ENCODE data around the gene NLGN3. TPM values are rescaled to one million over a fixed set of nuclear protein-coding genes. Genes with fewer than 3 reads are reported as not detected.

The NLGN3 gene
- total and polyA plus RNA-seq, 8 donors = 0.12 to 10.7 (median 0.71) TPM; not detected in 2

DNA sequence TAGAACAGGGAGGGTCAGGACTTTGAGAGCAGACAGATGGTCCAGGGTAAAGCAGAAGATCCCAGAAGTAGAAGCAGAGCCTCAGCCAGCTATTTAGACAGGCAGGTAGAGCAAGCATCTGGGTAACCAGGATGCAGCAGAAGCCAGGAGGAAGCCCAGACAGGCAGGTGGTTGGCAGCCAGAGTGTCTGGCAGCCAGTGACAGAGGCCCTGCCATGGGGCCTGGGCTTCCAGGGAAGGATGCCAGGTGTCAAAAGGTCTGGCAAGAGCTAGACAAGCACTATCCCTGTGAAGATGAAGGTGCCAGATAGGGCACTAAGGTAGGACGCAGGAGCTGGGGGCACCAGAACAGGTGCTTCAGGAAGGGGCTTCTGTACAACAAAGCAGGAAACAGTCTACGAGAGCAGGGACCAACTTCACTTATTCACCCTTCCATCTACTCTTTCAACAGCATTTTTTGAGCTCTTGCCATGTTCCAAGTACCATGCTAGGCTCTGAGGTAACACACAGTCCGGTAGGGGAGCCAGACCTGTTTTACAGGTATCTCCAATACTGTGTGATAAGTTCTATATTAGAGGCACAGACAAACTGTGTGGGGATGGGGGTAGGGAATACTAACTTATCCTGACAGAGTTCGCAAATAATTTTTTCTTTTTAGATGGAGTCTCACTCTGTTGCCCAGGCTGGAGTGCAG is 40.3 kb downstream of the NLGN3 start:
- no peak overlapping the region for H3K27ac ChIP-seq
- H3K4me1 ChIP-seq = peaks cover 0 to 15% (median 4%) of the 10 kb centered on the region in 4 donors
- 65 to 76% (median 72%) methylated on average over 4 of the region's 4 CpGs for WGBS, 5 donors
- H3K27me3 ChIP-seq = peaks cover 0 to 5% (median 0%) of the 10 kb centered on the region in 3 donors
- no peaks in the 10 kb centered on the region for H3K9me3 ChIP-seq
- intact Hi-C loops (cut with DNase I; ENCODE audit: low total_unique reads) = no loop called here
- no peaks in the 10 kb centered on the region for H3K36me3 ChIP-seq
- TF ChIP-seq EP300 (IDR thresholded peaks at IDR 0.05) (no peak), POLR2A (IDR thresholded peaks at IDR 0.05) (no peak), POLR2AphosphoS5 (IDR thresholded peaks at IDR 0.05) (no peak)
- no peak overlapping the region for H3K4me3 ChIP-seq
- DNase-seq = peak in 1 of 2 donors; percentile 38

DNA sequence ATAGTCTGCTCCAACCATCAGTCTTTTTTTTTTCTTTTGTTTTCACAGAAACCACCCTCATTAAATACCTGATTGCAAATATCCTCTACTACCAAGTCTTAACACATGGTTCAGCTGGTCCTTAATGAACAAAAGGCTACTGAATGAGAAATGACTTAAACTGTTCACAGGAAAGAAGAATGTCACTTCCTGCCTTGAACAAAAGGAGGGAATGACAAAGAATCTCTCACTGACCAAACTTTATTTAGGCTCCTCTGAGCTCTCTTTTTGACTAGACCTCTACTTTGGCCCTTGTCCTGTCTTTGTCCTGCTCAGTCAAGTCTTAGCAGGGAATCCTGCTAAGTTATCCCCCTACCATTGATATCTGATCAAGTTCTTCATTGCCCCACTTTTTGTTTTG is 46.6 kb downstream of the NLGN3 start:
- no peak for TF ChIP-seq POLR2A (IDR thresholded peaks at IDR 0.05)
- no peak for TF ChIP-seq EP300 (IDR thresholded peaks at IDR 0.05)
- TF ChIP-seq, protein P1, sequence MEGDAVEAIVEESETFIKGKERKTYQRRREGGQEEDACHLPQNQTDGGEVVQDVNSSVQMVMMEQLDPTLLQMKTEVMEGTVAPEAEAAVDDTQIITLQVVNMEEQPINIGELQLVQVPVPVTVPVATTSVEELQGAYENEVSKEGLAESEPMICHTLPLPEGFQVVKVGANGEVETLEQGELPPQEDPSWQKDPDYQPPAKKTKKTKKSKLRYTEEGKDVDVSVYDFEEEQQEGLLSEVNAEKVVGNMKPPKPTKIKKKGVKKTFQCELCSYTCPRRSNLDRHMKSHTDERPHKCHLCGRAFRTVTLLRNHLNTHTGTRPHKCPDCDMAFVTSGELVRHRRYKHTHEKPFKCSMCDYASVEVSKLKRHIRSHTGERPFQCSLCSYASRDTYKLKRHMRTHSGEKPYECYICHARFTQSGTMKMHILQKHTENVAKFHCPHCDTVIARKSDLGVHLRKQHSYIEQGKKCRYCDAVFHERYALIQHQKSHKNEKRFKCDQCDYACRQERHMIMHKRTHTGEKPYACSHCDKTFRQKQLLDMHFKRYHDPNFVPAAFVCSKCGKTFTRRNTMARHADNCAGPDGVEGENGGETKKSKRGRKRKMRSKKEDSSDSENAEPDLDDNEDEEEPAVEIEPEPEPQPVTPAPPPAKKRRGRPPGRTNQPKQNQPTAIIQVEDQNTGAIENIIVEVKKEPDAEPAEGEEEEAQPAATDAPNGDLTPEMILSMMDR (IDR thresholded peaks at IDR 0.05) = no peak
- TF ChIP-seq POLR2AphosphoS5 (IDR thresholded peaks at IDR 0.05) = no peak
- no peaks in the 10 kb centered on the region for H3K9me3 ChIP-seq
- DNase-seq = no peak
- no peaks in the 10 kb centered on the region for H3K4me1 ChIP-seq
- intact Hi-C loops (cut with DNase I; ENCODE audit: low total_unique reads) = no loop called here
- H3K27me3 ChIP-seq = no peaks in the 10 kb centered on the region
- no peak overlapping the region for H3K4me3 ChIP-seq
- H3K36me3 ChIP-seq = no peaks in the 10 kb centered on the region
- H3K27ac ChIP-seq = no peak overlapping the region

DNA sequence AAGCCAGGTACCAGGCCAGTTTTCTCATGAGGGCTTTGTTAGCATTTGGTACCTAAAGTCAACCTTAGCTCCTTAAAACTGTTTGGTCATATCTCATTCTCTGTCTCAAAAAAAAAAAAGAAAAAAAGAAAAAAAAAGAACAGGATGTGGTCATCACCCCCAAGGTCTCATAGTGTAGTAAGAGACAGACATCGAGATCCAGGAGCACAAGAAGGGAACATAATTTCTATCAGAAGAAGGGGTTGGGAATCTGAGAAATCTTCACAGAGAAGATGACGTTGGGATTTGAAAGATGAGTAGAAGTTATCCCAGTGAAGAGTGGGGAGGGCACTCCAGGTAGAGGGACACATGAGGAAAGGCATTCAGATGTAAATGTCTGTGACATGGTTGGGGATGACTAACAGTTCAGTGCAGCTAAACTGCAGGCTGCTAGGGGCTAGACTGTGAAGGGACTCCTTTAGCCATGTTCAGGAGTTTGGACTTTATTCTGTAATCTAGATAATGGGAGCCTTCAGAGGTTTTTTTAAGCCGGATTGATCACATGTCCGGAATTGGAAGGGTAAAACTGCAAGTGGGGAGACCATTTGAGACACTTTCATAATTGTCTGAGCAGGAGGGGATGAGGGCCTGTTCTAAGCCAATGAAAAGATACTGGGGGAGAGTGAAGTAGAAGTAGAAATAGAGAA is 51.5 kb downstream of the NLGN3 start:
- Histone ChIP-seq H3K4me3 (no peak overlapping the region), H3K27ac (no peak overlapping the region)

DNA sequence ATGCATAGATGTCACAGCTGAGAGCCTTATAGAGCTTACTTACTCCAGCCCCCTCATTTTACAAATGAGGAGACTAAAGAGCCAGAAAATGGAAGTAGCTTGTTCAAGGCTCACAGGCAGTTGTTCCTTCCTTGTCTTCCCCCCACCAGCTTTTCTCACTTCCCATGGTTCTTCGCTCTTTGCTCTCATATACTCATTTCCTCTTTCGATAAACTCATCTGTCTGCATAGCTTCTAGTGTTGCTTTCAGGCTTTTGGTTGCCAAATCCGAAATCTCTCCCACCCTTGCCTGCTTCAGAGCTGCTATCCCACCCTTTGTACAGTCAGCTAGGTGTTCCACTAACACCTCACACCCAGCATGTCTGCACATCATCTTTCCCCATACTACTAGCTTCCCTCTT is 53.4 kb downstream of the NLGN3 start:
- Histone ChIP-seq H3K4me3 (peak overlapping the region; percentile 4 to 29 (median 20)), H3K27ac (no peak overlapping the region)
- WGBS, 5 donors = 56 to 84% (median 69%) methylated on average over 3 of the region's 3 CpGs

More for the DNA sequence above, 51.5 kb downstream of the NLGN3 start:
- H3K4me1 ChIP-seq = no peaks in the 10 kb centered on the region
- H3K27me3 ChIP-seq = no peaks in the 10 kb centered on the region
- intact Hi-C loops (cut with DNase I; ENCODE audit: low total_unique reads) = no loop called here
- DNase-seq = no peak
- H3K36me3 ChIP-seq = no peaks in the 10 kb centered on the region
- TF ChIP-seq POLR2A (IDR thresholded peaks at IDR 0.05) (no peak), POLR2AphosphoS5 (IDR thresholded peaks at IDR 0.05) (no peak), EP300 (IDR thresholded peaks at IDR 0.05) (no peak)
- H3K9me3 ChIP-seq = no peaks in the 10 kb centered on the region
- 55 to 74% (median 63%) methylated on average over 4 of the region's 4 CpGs for WGBS, 5 donors

More for the DNA sequence above, 53.4 kb downstream of the NLGN3 start:
- H3K4me1 ChIP-seq = no peaks in the 10 kb centered on the region
- intact Hi-C loops (cut with DNase I; ENCODE audit: low total_unique reads) = no loop called here
- DNase-seq = no peak
- no peaks in the 10 kb centered on the region for H3K9me3 ChIP-seq
- no peaks in the 10 kb centered on the region for H3K36me3 ChIP-seq
- no peaks in the 10 kb centered on the region for H3K27me3 ChIP-seq
- TF ChIP-seq EP300 (IDR thresholded peaks at IDR 0.05) (no peak), POLR2AphosphoS5 (IDR thresholded peaks at IDR 0.05) (no peak), POLR2A (IDR thresholded peaks at IDR 0.05) (no peak)
- TF ChIP-seq, protein P1 (IDR thresholded peaks at IDR 0.05) = no peak
